ENCODE data around the gene PHF19. TPM values are rescaled to one million over a fixed set of nuclear protein-coding genes. Genes with fewer than 3 reads are reported as not detected.

The PHF19 gene
- total RNA-seq, 1 experiment from 2014 or later: 66.8 TPM

DNA sequence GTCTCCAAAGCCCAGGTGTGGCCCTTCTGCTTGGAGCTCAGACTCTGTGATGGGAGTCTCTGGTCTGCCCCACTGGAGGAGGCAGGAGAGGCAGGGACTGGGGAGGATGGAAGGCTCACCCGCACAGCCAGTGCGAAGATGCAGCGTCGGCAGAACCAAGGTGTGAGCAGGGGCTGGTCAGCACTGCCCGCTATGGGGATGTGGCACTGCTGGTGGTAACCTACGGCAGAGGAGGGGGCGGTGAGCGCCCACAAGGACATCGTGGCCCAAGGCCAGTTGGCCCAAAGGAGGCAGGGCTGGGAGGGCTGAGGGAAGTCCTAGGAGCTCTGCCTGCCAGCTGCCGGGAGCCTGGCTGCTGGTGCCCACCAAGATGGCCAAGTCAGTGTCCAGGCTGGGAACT lies 7.3 kb downstream of the PHF19 start:
- Histone ChIP-seq H3K4me1 (ENCODE audit: insufficient read depth, low read length) (peaks cover 10% of the 10 kb centered on the region), H3K4me2 (ENCODE audit: insufficient read depth, insufficient read length, low read length) (no peak overlapping the region), H3K79me2 (ENCODE audit: insufficient read depth, low read length) (no peaks in the 10 kb centered on the region), H4K8ac (replicated peaks; ENCODE audit: insufficient read length, low read depth, low read length) (no peak overlapping the region), H4K20me1 (ENCODE audit: control insufficient read depth, insufficient read depth, insufficient read length) (no peaks in the 10 kb centered on the region), H3K4ac (ENCODE audit: low read depth, low read length) (no peak overlapping the region), H3K23me2 (ENCODE audit: insufficient read length, low read depth, low read length, poor library complexity, severe bottlenecking) (no peaks in the 10 kb centered on the region), H2BK120ac (ENCODE audit: low read depth, low read length, poor library complexity, severe bottlenecking) (no peak overlapping the region), H3K79me1 (ENCODE audit: insufficient read depth, low read depth, low read length, poor library complexity, severe bottlenecking) (no peaks in the 10 kb centered on the region), H3K9me3 (ENCODE audit: control insufficient read depth, low read depth, low read length) (no peaks in the 10 kb centered on the region), H3K27me3 (ENCODE audit: insufficient read depth, low read length) (no peaks in the 10 kb centered on the region), H2AK5ac (ENCODE audit: insufficient read length, low read length) (no peak overlapping the region), H3T11ph (ENCODE audit: low read length) (no peak overlapping the region), H4K5ac (ENCODE audit: insufficient read length, low read depth, low read length) (no peak overlapping the region), H3K14ac (ENCODE audit: insufficient read depth, low read length) (no peak overlapping the region), H4K91ac (ENCODE audit: insufficient read length, low read depth, low read length) (no peak overlapping the region), H3K23ac (ENCODE audit: insufficient read length, low read depth, low read length) (no peak overlapping the region), H3K9ac (ENCODE audit: extremely low read depth, insufficient read length, low read length) (no peak overlapping the region), H2AFZ (ENCODE audit: low read length) (no peak overlapping the region), H2BK5ac (ENCODE audit: insufficient read length, low read length) (no peak overlapping the region), H3K18ac (ENCODE audit: insufficient read length, low read depth, low read length) (no peak overlapping the region), H3K56ac (ENCODE audit: insufficient read length, low read depth, low read length) (no peak overlapping the region), H2BK12ac (ENCODE audit: insufficient read length, low read depth, low read length) (no peak overlapping the region), H2BK15ac (ENCODE audit: low read depth, low read length) (no peak overlapping the region), H3K27ac (ENCODE audit: insufficient read length, low read depth, low read length) (no peak overlapping the region), H2BK20ac (ENCODE audit: low read depth, low read length, poor library complexity, severe bottlenecking) (no peak overlapping the region)
- no peak for DNase-seq
- Mint-ChIP-seq H3K4me3 (peak overlapping the region; percentile 77 to 89; a peak in 3 of 5 replicates), H3K9me3 (no peaks in the 10 kb centered on the region; a peak in 1 of 5 replicates), H3K36me3 (ENCODE audit: insufficient read depth in 1 of 3, low read depth in 3 of 3) (peaks cover 3 to 57% (median 22%) of the 10 kb centered on the region in 3 experiments; a peak in 6 of 7 replicates), H3K27me3 (ENCODE audit: low read depth) (no peaks in the 10 kb centered on the region), H3K27ac (no peak overlapping the region), H3K4me1 (peaks cover 39 to 43% of the 10 kb centered on the region in 2 experiments)
- TF ChIP-seq, protein P1, sequence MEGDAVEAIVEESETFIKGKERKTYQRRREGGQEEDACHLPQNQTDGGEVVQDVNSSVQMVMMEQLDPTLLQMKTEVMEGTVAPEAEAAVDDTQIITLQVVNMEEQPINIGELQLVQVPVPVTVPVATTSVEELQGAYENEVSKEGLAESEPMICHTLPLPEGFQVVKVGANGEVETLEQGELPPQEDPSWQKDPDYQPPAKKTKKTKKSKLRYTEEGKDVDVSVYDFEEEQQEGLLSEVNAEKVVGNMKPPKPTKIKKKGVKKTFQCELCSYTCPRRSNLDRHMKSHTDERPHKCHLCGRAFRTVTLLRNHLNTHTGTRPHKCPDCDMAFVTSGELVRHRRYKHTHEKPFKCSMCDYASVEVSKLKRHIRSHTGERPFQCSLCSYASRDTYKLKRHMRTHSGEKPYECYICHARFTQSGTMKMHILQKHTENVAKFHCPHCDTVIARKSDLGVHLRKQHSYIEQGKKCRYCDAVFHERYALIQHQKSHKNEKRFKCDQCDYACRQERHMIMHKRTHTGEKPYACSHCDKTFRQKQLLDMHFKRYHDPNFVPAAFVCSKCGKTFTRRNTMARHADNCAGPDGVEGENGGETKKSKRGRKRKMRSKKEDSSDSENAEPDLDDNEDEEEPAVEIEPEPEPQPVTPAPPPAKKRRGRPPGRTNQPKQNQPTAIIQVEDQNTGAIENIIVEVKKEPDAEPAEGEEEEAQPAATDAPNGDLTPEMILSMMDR (conservative IDR thresholded peaks at IDR 0.05): no peak
- WGBS (ENCODE audit: extremely low coverage, insufficient read length, low lambda C conversion rate): no CpG with 5 or more reads among the region's 10 CpGs

Measured in H9 (cell line).